Nephron (organoid): Measurements from ENCODE around the gene FABP7.

Source experiments
- H3K27ac Mint-ChIP-seq, 3 experiments: 2 replicates each; pipeline ENCODE4 v1.8.0; 2020; ENCODE audit warnings: mixed read lengths in 3 of 3, mild to moderate bottlenecking in 2 of 3, moderate library complexity in 1 of 3
- H3K27me3 Mint-ChIP-seq: 2 replicates; pipeline ENCODE4 v1.8.0; 2021; ENCODE audit warnings: low read depth, mild to moderate bottlenecking, moderate library complexity, mixed read lengths
- H3K36me3 Mint-ChIP-seq: 2 replicates; pipeline ENCODE4 v1.8.0; 2020; ENCODE audit warnings: low read depth, mixed read lengths
- H3K4me1 Mint-ChIP-seq: 2 replicates; pipeline ENCODE4 v1.8.0; 2020; ENCODE audit warnings: mixed read lengths
- H3K4me3 Mint-ChIP-seq, 3 experiments: 2 replicates each; pipeline ENCODE4 v1.8.0; 2020; ENCODE audit warnings: mild to moderate bottlenecking in 3 of 3, mixed read lengths in 3 of 3, moderate library complexity in 2 of 3
- H3K9me3 Mint-ChIP-seq: 2 replicates; pipeline ENCODE4 v1.8.0; 2020; ENCODE audit warnings: mixed read lengths
- TF ChIP-seq, protein P1 (sequence below), 3 experiments: fragments of 200-600 bp; sonication (generic); IDR thresholded peaks; one replicate each; pipeline ENCODE4 v1.5.0; 2021; ENCODE audit warnings: antibody characterized with exemption in 3 of 3; ENCODE audit not compliant: unreplicated experiment in 3 of 3

Gene FABP7

GRCh38 chr6:122751326-122751725 is 28.2 kb upstream of the FABP7 start:
- H3K9me3 Mint-ChIP-seq: peaks cover 8% of the 10 kb centered on the region
- H3K27me3 Mint-ChIP-seq: peaks cover 5% of the 10 kb centered on the region
- H3K36me3 Mint-ChIP-seq: no peaks in the 10 kb centered on the region
- no peak overlapping the region for H3K4me3 Mint-ChIP-seq
- TF ChIP-seq, protein P1, sequence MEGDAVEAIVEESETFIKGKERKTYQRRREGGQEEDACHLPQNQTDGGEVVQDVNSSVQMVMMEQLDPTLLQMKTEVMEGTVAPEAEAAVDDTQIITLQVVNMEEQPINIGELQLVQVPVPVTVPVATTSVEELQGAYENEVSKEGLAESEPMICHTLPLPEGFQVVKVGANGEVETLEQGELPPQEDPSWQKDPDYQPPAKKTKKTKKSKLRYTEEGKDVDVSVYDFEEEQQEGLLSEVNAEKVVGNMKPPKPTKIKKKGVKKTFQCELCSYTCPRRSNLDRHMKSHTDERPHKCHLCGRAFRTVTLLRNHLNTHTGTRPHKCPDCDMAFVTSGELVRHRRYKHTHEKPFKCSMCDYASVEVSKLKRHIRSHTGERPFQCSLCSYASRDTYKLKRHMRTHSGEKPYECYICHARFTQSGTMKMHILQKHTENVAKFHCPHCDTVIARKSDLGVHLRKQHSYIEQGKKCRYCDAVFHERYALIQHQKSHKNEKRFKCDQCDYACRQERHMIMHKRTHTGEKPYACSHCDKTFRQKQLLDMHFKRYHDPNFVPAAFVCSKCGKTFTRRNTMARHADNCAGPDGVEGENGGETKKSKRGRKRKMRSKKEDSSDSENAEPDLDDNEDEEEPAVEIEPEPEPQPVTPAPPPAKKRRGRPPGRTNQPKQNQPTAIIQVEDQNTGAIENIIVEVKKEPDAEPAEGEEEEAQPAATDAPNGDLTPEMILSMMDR (IDR thresholded peaks at IDR 0.05; ENCODE audit: unreplicated experiment in 3 of 3): no peak
- no peak overlapping the region for H3K27ac Mint-ChIP-seq
- peaks cover 18% of the 10 kb centered on the region for H3K4me1 Mint-ChIP-seq

- Mint-ChIP-seq H3K4me1 (peaks cover 18% of the 10 kb centered on the region), H3K27me3 (no peaks in the 10 kb centered on the region), H3K4me3 (no peak overlapping the region), H3K9me3 (peaks cover 8% of the 10 kb centered on the region), H3K27ac (no peak overlapping the region), H3K36me3 (no peaks in the 10 kb centered on the region)
- TF ChIP-seq, protein P1 (IDR thresholded peaks at IDR 0.05; ENCODE audit: unreplicated experiment in 3 of 3): no peak
Measured at GRCh38 chr6:122752459-122752858, 27.1 kb upstream of the FABP7 start.

GRCh38 chr6:122753000-122753687 is 26.4 kb upstream of the FABP7 start:
- Mint-ChIP-seq H3K4me3 (no peak overlapping the region), H3K9me3 (peaks cover 6% of the 10 kb centered on the region), H3K36me3 (no peaks in the 10 kb centered on the region), H3K27ac (no peak overlapping the region), H3K4me1 (peaks cover 18% of the 10 kb centered on the region), H3K27me3 (no peaks in the 10 kb centered on the region)
- TF ChIP-seq, protein P1 (IDR thresholded peaks at IDR 0.05; ENCODE audit: unreplicated experiment in 3 of 3): no peak

DNA sequence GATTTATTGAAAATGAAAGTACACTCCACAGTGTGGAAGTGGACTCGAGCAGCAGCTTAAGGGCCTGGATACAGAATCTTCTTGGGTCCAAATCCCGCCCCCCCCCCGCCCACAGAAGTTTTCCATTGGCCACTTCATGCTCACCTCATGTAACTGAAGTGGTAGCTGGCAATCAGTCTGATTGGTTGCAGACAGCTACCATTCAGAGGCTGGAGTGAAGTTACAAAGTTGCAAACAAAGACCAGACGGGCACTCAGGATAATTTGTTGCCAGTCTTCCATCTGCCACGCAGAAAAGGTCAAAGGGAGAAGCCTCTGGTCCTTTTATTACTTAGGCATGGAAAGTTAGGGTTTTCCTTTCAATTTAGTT is 25.8 kb upstream of the FABP7 start:
- Mint-ChIP-seq H3K36me3 (no peaks in the 10 kb centered on the region), H3K4me3 (no peak overlapping the region), H3K27ac (no peak overlapping the region), H3K27me3 (no peaks in the 10 kb centered on the region), H3K4me1 (peaks cover 18% of the 10 kb centered on the region), H3K9me3 (peaks cover 4% of the 10 kb centered on the region)
- TF ChIP-seq, protein P1 (IDR thresholded peaks at IDR 0.05; ENCODE audit: unreplicated experiment in 3 of 3): no peak

- peaks cover 16% of the 10 kb centered on the region for H3K4me1 Mint-ChIP-seq
- no peak overlapping the region for H3K4me3 Mint-ChIP-seq
- H3K36me3 Mint-ChIP-seq: no peaks in the 10 kb centered on the region
- H3K9me3 Mint-ChIP-seq: peaks cover 3% of the 10 kb centered on the region
- no peaks in the 10 kb centered on the region for H3K27me3 Mint-ChIP-seq
- no peak overlapping the region for H3K27ac Mint-ChIP-seq
- TF ChIP-seq, protein P1 (IDR thresholded peaks at IDR 0.05; ENCODE audit: unreplicated experiment in 3 of 3): no peak
Measured at GRCh38 chr6:122754191-122754731, 25.3 kb upstream of the FABP7 start.

GRCh38 chr6:122755901-122756300 is 23.6 kb upstream of the FABP7 start:
- H3K4me3 Mint-ChIP-seq: no peak overlapping the region
- H3K9me3 Mint-ChIP-seq: no peaks in the 10 kb centered on the region
- H3K36me3 Mint-ChIP-seq: no peaks in the 10 kb centered on the region
- TF ChIP-seq, protein P1 (IDR thresholded peaks at IDR 0.05; ENCODE audit: unreplicated experiment in 3 of 3): no peak
- no peaks in the 10 kb centered on the region for H3K27me3 Mint-ChIP-seq
- H3K27ac Mint-ChIP-seq: no peak overlapping the region
- peaks cover 6% of the 10 kb centered on the region for H3K4me1 Mint-ChIP-seq
